Endothelial cell of umbilical vein (primary cell): Measurements from ENCODE around the gene DDX49.

Source experiments
- EZH2 ChIP-seq: IDR thresholded peaks from 2 replicates; pipeline ENCODE4 v1.6.1; 2012; ENCODE audit warnings: borderline replicate concordance, low read depth, mild to moderate bottlenecking, moderate library complexity, low read length, inconsistent platforms; ENCODE audit not compliant: severe bottlenecking
- JUN ChIP-seq: IDR thresholded peaks from 2 replicates; pipeline ENCODE4 v1.6.1; 2011; ENCODE audit warnings: borderline replicate concordance, low read depth; ENCODE audit not compliant: insufficient read length, insufficient read depth
- MYC ChIP-seq: IDR thresholded peaks from one replicate; pipeline ENCODE4 v1.6.1; 2011; ENCODE audit warnings: mild to moderate bottlenecking, low read depth, low read length
- POLR2A ChIP-seq: IDR thresholded peaks from 2 replicates; pipeline ENCODE4 v1.6.1; 2012; ENCODE audit warnings: low read depth, mild to moderate bottlenecking, control low read depth, low read length
- POLR2AphosphoS5 ChIP-seq: IDR thresholded peaks from 2 replicates; pipeline ENCODE4 v1.6.1; 2012; ENCODE audit warnings: low read depth, mild to moderate bottlenecking, control low read depth, low read length, moderate library complexity; ENCODE audit not compliant: insufficient read depth
- TF ChIP-seq, protein P1 (sequence below), 2 donors: IDR thresholded peaks; 1 replicate in 1 of 2; 2 replicates in 1 of 2; pipeline ENCODE4 v1.5.1; 2011; ENCODE audit warnings: low read length in 2 of 2, mild to moderate bottlenecking in 2 of 2, moderate library complexity in 2 of 2, control low read depth in 1 of 2, inconsistent platforms in 1 of 2, low read depth in 1 of 2; ENCODE audit not compliant: insufficient read depth in 1 of 2; ENCODE audit errors: extremely low read depth in 1 of 2
- TF ChIP-seq, protein P2 (sequence below): IDR thresholded peaks from 2 replicates; pipeline ENCODE4 v1.6.1; 2011; ENCODE audit not compliant: insufficient read depth, insufficient read length

DNA sequence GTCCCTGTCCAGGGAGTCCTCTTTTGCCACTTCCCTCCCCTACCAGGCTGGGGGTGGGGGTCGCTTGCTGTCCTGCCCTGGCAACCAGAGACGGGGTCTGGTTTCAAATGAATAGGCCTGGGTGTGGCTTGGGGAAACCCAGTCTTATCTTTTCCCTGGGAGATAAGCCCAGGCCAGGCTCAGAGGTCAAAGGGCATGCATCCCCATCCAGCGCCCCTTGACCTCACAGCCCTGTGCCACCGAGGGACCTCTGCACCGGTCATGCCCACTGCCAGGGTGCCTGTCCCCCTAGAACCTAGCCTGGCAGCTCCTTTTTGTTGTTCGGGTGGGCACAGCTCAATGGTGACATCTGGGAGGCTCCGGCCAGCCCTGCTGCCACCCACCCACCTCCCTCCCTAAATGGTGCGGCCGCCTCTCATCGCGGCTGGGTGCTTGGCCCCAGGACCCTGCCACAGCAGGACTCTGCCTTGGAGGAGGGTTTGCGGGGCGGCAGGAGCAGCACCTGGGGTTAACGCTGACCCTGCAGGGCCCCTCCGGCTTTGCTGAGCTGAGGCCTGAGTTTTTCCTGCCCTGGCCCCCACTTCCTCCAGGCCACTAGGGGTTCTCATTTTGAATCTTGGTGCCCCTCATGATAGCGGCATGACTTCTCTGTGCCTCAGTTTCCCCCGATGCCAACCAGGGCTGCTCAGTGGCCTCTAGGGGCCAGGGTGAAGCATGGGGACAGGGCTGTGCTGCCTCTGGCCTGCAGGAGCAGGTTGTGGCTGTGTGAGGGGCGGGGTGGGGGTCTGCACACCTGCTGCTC is 20.7 kb upstream of the DDX49 start:
- TF ChIP-seq, protein P1, sequence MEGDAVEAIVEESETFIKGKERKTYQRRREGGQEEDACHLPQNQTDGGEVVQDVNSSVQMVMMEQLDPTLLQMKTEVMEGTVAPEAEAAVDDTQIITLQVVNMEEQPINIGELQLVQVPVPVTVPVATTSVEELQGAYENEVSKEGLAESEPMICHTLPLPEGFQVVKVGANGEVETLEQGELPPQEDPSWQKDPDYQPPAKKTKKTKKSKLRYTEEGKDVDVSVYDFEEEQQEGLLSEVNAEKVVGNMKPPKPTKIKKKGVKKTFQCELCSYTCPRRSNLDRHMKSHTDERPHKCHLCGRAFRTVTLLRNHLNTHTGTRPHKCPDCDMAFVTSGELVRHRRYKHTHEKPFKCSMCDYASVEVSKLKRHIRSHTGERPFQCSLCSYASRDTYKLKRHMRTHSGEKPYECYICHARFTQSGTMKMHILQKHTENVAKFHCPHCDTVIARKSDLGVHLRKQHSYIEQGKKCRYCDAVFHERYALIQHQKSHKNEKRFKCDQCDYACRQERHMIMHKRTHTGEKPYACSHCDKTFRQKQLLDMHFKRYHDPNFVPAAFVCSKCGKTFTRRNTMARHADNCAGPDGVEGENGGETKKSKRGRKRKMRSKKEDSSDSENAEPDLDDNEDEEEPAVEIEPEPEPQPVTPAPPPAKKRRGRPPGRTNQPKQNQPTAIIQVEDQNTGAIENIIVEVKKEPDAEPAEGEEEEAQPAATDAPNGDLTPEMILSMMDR (IDR thresholded peaks at IDR 0.05; ENCODE audit: extremely low read depth in 1 of 2, insufficient read depth in 1 of 2, low read depth in 1 of 2, low read length in 2 of 2): no peak
- TF ChIP-seq EZH2: no peak
- no peak for TF ChIP-seq POLR2A
- no peak for TF ChIP-seq POLR2AphosphoS5
- TF ChIP-seq, protein P2, sequence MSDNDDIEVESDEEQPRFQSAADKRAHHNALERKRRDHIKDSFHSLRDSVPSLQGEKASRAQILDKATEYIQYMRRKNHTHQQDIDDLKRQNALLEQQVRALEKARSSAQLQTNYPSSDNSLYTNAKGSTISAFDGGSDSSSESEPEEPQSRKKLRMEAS: no peak
- no peak for TF ChIP-seq MYC
- no peak for TF ChIP-seq JUN
